Activated CD8-positive, alpha-beta T cell treated with anti-CD3 and anti-CD28 coated beads for 36 hours (primary cell): Measurements from ENCODE around the gene SLC8B1. TPM values are rescaled to one million over a fixed set of nuclear protein-coding genes. Genes with fewer than 3 reads are reported as not detected.

ENCODE experiments used
- ATAC-seq: fragments of 200-7000 bp; cut with Tn5 transposase; one replicate; pipeline ENCODE4 v1.10.0; 2021; ENCODE audit warnings: mild to moderate bottlenecking, moderate library complexity
- CTCF ChIA-PET: fragments of 350-600 bp; sonication (Branson Sonifier 250); formaldehyde crosslinking; loops from one replicate; lab custom pipeline; 2021; ENCODE audit warnings: antibody characterized with exemption; lab: Charles Lee
- POLR2A ChIA-PET: fragments of 350-600 bp; sonication (Branson Sonifier 250); formaldehyde crosslinking; loops from one replicate; lab custom pipeline; 2021; ENCODE audit warnings: antibody characterized with exemption; lab: Charles Lee
- DNase-seq: peaks from one replicate; pipeline ENCODE4 v3.0.0-alpha.2; 2020
- H3K27ac Mint-ChIP-seq: one replicate; pipeline ENCODE4 v1.8.0; 2021; ENCODE audit warnings: mild to moderate bottlenecking, mixed read lengths
- H3K27me3 Mint-ChIP-seq: one replicate; pipeline ENCODE4 v1.8.0; 2021; ENCODE audit warnings: mixed read lengths
- H3K36me3 Mint-ChIP-seq: one replicate; pipeline ENCODE4 v1.8.0; 2021; ENCODE audit warnings: low read depth, mixed read lengths
- H3K4me1 Mint-ChIP-seq: one replicate; pipeline ENCODE4 v1.8.0; 2021; ENCODE audit warnings: low read depth, mixed read lengths
- H3K4me3 Mint-ChIP-seq: one replicate; pipeline ENCODE4 v1.8.0; 2021; ENCODE audit warnings: mild to moderate bottlenecking, moderate library complexity, mixed read lengths
- H3K9me3 Mint-ChIP-seq: one replicate; pipeline ENCODE4 v1.8.0; 2021; ENCODE audit warnings: mixed read lengths
- CTCF ChIP-seq: fragments of 200-600 bp; IDR thresholded peaks from one replicate; pipeline ENCODE4 v1.8.0; 2022; ENCODE audit warnings: antibody characterized with exemption, mild to moderate bottlenecking
- intact Hi-C: fragments of 100-400 bp; cut with micrococcal nuclease; formaldehyde crosslinking; loops from one replicate; pipeline ENCODE4 v1.10.0; 2022
- total RNA-seq, 2 experiments: library from RNA; stranded (reverse); gene quantifications; one replicate each; pipeline ENCODE4 v1.2.3, GENCODE V29; 2021

SLC8B1 gene
- total RNA-seq, 2 experiments from 2014 or later = 13.4 to 18.9 TPM

- no peak for TF ChIP-seq CTCF
- ChIA-PET POLR2A (no interaction called here), CTCF (interaction anchor here (1.4 kb wide), 1 partner anchor 185 kb away, joined by 3 read pairs; no protein-coding TSS in a partner anchor)
- intact Hi-C loops = no loop called here
- no peak overlapping the region for H3K4me3 Mint-ChIP-seq
- H3K36me3 Mint-ChIP-seq = peaks cover 10% of the 10 kb centered on the region
- no peaks in the 10 kb centered on the region for H3K27me3 Mint-ChIP-seq
- DNase-seq (no peak), ATAC-seq (no peak)
- no peaks in the 10 kb centered on the region for H3K9me3 Mint-ChIP-seq
- H3K27ac Mint-ChIP-seq = no peak overlapping the region
- peaks cover 5% of the 10 kb centered on the region for H3K4me1 Mint-ChIP-seq
Observed at GRCh38 chr12:113277511-113277910, 57.4 kb downstream of the SLC8B1 start.

GRCh38 chr12:113276946-113277500 is 57.9 kb downstream of the SLC8B1 start:
- Mint-ChIP-seq H3K27me3 (no peaks in the 10 kb centered on the region), H3K9me3 (no peaks in the 10 kb centered on the region), H3K27ac (no peak overlapping the region), H3K4me1 (peaks cover 10% of the 10 kb centered on the region), H3K36me3 (peaks cover 12% of the 10 kb centered on the region), H3K4me3 (no peak overlapping the region)
- CTCF ChIA-PET = interaction anchor here (1.4 kb wide), 1 partner anchor 186 kb away, joined by 3 read pairs; no protein-coding TSS in a partner anchor
- TF ChIP-seq CTCF = no peak
- ATAC-seq = no peak
- DNase-seq = no peak
- POLR2A ChIA-PET = no interaction called here
- intact Hi-C loops = no loop called here

GRCh38 chr12:113276306-113276705 is 58.6 kb downstream of the SLC8B1 start:
- H3K27ac Mint-ChIP-seq = no peak overlapping the region
- ATAC-seq (no peak), DNase-seq (no peak)
- POLR2A ChIA-PET = no interaction called here
- H3K9me3 Mint-ChIP-seq = no peaks in the 10 kb centered on the region
- peaks cover 16% of the 10 kb centered on the region for H3K4me1 Mint-ChIP-seq
- no peaks in the 10 kb centered on the region for H3K27me3 Mint-ChIP-seq
- no peak overlapping the region for H3K4me3 Mint-ChIP-seq
- H3K36me3 Mint-ChIP-seq = peaks cover 16% of the 10 kb centered on the region
- TF ChIP-seq CTCF = no peak
- CTCF ChIA-PET = interaction anchor here (1.0 to 1.4 kb wide), 3 partner anchors 8 to 186 kb away, joined by 3 to 5 read pairs (median 3); no protein-coding TSS in a partner anchor
- intact Hi-C loops = no loop called here

- no peak for TF ChIP-seq CTCF
- no peak overlapping the region for H3K4me3 Mint-ChIP-seq
- no peak for ATAC-seq
- DNase-seq = no peak
- ChIA-PET CTCF (interaction anchor here (1.3 kb wide), 1 partner anchor 9 kb away, joined by 5 read pairs; no protein-coding TSS in a partner anchor), POLR2A (no interaction called here)
- peaks cover 21% of the 10 kb centered on the region for H3K36me3 Mint-ChIP-seq
- peaks cover 18% of the 10 kb centered on the region for H3K4me1 Mint-ChIP-seq
- H3K9me3 Mint-ChIP-seq = no peaks in the 10 kb centered on the region
- intact Hi-C loops = no loop called here
- peak overlapping the region; percentile 3 for H3K27ac Mint-ChIP-seq
- H3K27me3 Mint-ChIP-seq = no peaks in the 10 kb centered on the region
Observed at GRCh38 chr12:113274848-113275247, 60.1 kb downstream of the SLC8B1 start.

- TF ChIP-seq CTCF = no peak
- Mint-ChIP-seq H3K36me3 (peaks cover 23% of the 10 kb centered on the region), H3K4me3 (no peak overlapping the region), H3K27ac (no peak overlapping the region), H3K9me3 (no peaks in the 10 kb centered on the region), H3K27me3 (no peaks in the 10 kb centered on the region), H3K4me1 (peaks cover 13% of the 10 kb centered on the region)
- no peak for DNase-seq
- intact Hi-C loops = no loop called here
- CTCF ChIA-PET = no interaction called here
- POLR2A ChIA-PET = no interaction called here
- ATAC-seq = no peak
Observed at GRCh38 chr12:113273053-113273725, 61.7 kb downstream of the SLC8B1 start.
